Globus pallidus (tissue), 1 donor: ENCODE measurements around the gene TNNT2.

Experiments used
- DNase-seq: peaks from one replicate; pipeline ENCODE4 v3.0.0-alpha.2; 2015; ENCODE audit warnings: low spot score

The TNNT2 gene

DNA sequence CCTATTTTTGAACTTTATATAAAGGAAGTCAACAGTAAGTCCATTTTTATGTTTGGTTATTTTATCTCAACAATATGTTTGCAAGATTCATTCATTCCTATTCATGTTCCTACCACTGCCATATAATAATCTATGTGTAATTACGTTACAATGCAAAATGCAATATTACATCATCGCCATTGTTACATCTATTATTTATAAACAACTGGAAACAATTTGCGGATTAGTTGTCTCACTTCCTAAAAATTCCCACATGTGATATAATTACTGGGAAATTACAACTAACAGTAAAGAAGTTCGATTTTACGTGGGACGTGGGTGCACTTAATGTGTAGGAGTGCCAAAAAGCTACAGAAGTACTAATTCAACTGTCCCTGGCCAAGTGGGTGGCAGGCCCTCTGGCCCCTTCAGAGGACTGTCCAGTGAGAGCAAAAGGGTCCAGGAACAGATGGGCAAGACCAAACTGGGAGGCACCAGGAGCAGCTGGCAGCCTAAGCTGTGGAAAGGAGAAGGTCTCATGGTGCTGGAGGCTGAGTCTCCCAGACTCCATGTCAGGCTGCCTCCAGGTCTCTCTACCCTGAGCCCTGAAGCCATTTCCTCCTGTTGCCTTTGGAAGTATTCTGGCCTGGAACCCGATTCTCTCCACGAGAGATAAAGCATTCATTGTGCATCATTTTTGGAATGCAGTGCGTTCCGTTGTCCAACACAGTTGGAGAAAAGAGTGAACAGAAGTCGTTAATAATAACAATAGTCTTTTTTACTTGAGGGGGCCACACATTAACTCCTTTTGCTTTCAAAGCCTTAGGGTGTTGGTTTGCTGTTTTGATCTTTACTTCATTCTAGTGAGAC lies 42.9 kb downstream of the TNNT2 start:
- no peak for DNase-seq

DNA sequence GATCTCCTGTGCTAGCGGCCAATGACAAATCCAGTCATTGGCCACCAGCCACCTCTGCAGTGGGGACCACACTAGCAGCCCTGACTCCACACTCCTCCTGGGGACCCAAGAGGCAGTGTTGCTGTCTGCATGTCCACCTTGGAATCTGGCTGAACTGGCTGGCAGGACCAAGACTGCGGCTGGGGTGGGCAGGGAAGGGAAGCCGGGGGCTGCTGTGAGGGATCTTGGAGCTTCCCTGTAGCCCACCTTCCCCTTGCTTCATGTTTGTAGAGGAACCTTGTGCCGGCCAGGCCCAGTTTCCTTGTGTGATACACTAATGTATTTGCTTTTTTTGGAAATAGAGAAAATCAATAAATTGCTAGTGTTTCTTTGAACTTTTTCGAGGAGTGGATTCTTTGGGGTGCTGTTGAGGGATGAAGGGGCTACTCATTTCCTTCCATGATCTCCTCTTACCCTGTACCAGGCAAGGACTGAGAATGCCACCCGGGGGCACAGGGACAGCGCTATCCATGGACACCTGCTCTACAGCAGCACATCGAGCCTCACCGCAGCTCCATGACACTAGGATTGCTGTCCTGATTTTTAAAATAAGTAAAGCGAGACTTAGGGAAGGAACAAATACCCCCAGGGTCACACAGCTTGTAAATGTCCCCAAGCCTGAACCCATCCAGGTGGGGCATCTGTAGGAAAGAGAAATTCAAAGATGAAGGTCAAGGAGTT lies 44.7 kb downstream of the TNNT2 start:
- DNase-seq: no peak

DNA sequence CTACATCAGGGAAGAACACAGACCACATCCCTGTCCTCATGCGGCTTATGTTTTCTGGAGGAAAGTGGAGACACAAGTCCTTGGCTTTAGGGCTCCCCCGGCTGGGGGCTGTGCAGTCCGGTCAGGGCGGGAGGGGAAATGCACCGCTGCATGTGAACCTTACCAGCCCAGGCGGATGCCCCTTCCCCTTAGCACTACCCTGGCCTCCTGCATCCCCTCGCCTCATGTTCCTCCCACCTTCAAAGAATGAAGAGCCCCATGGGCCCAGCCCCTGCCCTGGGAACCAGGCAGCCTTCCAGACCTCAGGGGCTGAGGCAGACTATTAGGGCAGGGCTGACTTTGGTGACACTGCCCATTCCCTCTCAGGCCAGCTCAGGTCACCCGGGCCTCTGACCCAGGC lies 45.5 kb downstream of the TNNT2 start:
- no peak for DNase-seq

DNA sequence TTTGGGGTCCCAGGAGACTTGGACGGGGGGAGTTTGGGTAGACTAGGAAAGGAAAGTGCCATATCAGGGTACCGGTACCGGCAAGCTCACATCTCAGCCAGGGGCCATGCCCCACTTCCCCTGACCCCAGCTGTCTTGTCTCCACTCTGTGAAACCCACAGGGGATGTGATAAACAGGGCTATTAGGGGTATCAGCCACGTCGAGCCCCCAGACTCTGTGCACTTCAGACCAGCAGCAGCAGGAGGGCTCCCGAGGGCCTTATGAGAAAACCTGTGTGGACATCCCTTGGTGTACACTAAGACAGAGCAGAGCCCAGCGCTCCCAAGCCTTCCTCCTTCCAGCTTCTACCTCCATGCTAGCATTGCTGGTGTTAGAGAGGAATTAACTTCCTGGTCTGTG lies 46.3 kb downstream of the TNNT2 start:
- DNase-seq: no peak

GRCh38 chr1:201330541-201330940 lies 46.9 kb downstream of the TNNT2 start:
- DNase-seq: no peak

DNA sequence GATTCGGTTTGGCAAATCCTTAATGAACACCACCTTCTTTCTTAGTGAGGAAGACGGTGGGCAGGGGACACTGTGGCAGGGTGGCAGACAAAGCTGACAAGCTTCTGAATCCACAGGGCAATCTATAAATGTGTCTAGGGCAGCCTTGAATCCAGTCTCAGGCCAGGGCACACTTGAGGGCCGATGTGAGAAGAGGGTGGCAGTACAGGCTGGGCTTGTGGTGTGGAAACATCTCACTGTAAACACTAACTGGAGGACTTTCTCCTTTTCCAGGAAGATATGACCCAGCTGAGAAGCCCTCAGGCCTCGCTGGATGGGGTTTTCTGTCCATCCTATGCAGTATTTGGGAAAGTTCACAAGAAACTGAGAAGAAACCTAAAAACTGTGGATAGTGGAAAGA lies 47.7 kb downstream of the TNNT2 start:
- DNase-seq: no peak

- DNase-seq: no peak
These were observed 48.2 kb downstream of the TNNT2 start for GRCh38 chr1:201329286-201329685.

- no peak for DNase-seq
These were observed 48.9 kb downstream of the TNNT2 start for GRCh38 chr1:201328576-201328975.

- no peak for DNase-seq
These were observed 49.7 kb downstream of the TNNT2 start for GRCh38 chr1:201327687-201328240.

- DNase-seq: no peak
These were observed 50.8 kb downstream of the TNNT2 start for GRCh38 chr1:201326710-201327109.

GRCh38 chr1:201325678-201326060 lies 51.8 kb downstream of the TNNT2 start:
- no peak for DNase-seq

DNA sequence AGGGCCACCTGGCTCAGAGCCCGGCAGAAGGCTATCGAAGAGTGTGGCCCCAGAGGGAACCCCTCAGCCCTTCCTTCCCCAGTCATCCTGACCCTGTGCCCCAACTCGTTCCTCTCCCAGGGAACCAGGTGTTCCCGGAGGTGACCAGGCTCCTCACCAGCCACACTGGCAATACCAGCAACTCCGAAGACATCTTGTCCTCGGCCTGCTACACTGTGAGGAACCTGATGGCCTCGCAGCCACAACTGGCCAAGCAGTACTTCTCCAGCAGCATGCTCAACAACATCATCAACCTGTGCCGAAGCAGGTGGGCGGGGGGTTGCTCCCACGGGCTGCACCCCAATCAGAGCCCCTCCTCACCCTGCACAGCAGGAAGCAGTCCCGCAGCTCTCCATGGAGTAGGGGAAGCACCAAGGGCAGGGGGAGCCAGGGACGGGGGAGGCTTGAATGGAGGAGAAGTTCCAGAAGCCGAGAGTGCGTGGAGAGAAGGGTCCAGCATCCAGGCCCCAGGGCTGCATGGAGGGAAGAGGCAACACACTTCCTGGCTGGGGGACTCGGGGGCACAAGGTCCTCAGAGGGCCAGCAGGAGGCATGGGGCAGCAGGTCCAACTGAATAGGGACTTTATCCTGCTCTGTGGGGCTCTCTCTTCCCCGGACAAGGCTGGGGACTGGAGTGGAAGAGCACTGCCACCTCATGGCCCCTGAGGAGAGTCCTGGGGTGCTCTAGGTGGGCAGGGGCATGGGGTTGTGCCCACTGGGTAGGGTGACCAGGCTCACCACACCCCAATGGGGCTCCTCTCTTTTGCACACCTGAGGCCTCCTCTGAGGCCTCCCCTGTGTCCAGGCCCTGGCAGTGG lies 52.4 kb downstream of the TNNT2 start:
- no peak for DNase-seq

GRCh38 chr1:201324306-201324705 lies 53.2 kb downstream of the TNNT2 start:
- no peak for DNase-seq

DNA sequence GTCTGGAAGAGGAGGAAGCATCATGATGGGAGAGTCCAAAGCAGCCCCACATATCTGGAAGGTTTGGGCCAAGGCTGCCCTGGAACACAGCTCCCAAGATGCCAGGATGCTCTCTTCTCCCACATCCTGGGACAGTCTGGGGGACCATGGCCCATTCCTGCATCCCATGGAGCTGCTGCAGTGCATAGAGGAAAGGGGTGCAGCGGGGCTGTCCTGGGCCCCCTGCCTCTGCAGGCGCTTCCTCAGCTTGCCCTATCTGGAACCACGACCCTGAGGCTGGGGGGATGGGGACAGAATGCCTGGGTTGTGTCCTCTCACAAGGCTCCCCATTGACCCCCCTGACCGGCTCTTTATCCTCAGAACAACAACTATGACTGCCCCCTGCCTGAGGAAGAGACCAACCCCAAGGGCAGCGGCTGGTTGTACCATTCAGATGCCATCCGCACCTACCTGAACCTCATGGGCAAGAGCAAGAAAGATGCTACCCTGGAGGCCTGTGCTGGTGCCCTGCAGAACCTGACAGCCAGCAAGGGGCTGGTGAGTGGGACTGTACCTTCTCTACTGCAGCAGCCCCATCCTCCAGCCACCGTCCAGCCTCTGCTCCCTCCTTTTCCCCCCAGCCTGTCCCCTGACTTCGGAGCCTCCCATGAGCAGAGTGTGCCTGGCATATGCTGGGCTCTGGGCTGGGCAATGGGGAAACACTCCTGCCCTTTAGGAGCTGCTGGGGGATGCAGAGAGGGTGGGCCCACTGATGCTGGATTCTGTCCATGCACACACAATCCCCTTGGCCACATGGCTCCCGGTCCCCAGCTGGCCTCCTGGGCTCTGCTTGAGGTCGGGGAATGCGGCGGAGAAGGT lies 54.6 kb downstream of the TNNT2 start:
- no peak for DNase-seq

- DNase-seq: no peak
These were observed 55.6 kb downstream of the TNNT2 start for GRCh38 chr1:201321826-201322390.

DNA sequence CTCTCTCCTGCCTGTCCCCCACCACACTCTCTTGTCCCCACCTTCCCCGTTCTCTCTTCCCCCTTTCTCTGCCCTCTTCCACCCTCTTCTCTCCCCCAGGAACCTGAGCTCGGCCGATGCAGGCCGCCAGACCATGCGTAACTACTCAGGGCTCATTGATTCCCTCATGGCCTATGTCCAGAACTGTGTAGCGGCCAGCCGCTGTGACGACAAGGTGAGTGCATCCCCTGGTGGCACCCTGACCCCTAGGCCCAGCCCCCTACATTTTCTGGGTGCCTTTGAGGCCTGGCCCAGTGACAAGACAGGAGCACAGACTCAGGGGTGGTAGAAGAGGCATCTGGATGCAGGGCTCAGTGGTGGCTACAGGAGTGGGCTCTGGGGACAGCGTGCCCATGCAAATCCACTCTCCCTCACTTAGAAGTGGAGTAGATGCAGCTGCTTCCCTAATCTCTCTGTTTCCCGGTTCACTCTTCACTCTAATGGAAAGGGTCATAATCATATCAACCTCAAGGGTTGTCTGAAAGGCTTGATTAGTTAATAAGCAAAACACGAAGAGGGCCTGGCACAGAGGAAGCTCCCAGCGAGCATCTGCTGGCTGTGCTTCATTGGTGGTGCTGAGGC lies 57.2 kb downstream of the TNNT2 start:
- DNase-seq: no peak

GRCh38 chr1:201319631-201320030 lies 57.8 kb downstream of the TNNT2 start:
- DNase-seq: no peak

DNA sequence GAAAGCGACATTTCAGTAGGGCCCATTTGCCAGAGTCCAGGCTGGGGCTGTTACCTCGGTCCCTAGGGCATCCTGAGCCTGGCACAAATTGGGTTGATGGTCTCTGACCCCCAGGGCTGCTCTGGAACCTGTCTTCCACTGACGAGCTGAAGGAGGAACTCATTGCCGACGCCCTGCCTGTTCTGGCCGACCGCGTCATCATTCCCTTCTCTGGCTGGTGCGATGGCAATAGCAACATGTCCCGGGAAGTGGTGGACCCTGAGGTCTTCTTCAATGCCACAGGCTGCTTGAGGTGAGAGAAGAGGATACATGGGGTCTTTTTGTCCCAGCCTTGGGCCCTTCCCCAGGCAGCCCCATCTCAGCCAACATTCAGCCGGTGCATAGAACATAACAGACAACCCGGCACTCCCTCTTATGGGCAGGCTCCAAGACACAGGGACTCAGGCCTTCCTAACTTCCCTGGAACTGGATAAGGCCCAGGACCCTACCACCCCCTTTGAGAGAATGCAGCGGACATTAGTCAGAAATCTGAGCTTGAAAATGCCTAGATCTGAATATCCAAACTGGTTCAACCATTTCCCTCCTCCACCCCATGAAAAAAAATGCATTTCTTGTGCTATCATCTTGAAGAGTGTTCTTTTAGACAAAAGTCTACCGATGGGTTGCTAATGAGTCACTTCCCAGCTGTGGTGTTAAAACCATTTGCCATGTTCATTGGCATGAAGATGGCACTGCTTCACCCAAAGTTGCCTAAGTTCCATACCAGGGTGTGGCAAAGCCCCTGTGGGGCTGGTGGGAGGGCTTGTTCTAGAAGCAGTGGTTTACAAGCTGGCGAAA lies 58.8 kb downstream of the TNNT2 start:
- DNase-seq: no peak

DNA sequence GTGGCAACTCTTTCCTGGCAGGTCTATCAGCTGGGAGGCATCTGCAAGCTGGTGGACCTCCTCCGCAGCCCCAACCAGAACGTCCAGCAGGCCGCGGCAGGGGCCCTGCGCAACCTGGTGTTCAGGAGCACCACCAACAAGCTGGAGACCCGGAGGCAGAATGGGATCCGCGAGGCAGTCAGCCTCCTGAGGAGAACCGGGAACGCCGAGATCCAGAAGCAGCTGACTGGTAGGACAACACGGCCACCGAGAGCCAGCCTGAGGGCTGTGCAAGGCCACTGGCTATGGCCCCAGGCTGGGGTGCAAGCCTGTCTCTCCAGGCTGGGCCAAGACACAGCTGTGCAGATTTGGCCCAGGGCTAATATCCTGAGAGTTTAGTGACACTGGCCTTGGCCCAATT lies 59.9 kb downstream of the TNNT2 start:
- DNase-seq: no peak

DNA sequence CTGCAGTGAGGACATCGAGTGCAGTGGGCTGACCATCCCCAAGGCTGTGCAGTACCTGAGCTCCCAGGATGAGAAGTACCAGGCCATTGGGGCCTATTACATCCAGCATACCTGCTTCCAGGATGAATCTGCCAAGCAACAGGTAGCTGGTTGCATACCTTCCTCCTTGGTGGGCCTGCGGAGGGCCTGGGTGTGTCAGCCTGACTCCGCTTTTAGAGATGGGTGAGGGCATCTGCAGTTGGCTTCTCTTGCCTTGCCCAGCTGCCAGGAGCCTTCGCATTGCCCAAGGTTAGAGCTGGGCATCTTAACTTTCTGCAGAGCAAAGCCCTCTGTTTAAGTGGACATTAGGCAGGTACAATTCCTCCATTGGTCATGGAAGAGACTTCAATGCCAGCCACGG lies 60.9 kb downstream of the TNNT2 start:
- no peak for DNase-seq
